ENCODE results near the gene PHACTR1.

- TF ChIP-seq, protein P1, sequence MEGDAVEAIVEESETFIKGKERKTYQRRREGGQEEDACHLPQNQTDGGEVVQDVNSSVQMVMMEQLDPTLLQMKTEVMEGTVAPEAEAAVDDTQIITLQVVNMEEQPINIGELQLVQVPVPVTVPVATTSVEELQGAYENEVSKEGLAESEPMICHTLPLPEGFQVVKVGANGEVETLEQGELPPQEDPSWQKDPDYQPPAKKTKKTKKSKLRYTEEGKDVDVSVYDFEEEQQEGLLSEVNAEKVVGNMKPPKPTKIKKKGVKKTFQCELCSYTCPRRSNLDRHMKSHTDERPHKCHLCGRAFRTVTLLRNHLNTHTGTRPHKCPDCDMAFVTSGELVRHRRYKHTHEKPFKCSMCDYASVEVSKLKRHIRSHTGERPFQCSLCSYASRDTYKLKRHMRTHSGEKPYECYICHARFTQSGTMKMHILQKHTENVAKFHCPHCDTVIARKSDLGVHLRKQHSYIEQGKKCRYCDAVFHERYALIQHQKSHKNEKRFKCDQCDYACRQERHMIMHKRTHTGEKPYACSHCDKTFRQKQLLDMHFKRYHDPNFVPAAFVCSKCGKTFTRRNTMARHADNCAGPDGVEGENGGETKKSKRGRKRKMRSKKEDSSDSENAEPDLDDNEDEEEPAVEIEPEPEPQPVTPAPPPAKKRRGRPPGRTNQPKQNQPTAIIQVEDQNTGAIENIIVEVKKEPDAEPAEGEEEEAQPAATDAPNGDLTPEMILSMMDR (IDR thresholded peaks at IDR 0.05; ENCODE audit: insufficient read depth, low read length), result no peak
- TF ChIP-seq, protein P2, sequence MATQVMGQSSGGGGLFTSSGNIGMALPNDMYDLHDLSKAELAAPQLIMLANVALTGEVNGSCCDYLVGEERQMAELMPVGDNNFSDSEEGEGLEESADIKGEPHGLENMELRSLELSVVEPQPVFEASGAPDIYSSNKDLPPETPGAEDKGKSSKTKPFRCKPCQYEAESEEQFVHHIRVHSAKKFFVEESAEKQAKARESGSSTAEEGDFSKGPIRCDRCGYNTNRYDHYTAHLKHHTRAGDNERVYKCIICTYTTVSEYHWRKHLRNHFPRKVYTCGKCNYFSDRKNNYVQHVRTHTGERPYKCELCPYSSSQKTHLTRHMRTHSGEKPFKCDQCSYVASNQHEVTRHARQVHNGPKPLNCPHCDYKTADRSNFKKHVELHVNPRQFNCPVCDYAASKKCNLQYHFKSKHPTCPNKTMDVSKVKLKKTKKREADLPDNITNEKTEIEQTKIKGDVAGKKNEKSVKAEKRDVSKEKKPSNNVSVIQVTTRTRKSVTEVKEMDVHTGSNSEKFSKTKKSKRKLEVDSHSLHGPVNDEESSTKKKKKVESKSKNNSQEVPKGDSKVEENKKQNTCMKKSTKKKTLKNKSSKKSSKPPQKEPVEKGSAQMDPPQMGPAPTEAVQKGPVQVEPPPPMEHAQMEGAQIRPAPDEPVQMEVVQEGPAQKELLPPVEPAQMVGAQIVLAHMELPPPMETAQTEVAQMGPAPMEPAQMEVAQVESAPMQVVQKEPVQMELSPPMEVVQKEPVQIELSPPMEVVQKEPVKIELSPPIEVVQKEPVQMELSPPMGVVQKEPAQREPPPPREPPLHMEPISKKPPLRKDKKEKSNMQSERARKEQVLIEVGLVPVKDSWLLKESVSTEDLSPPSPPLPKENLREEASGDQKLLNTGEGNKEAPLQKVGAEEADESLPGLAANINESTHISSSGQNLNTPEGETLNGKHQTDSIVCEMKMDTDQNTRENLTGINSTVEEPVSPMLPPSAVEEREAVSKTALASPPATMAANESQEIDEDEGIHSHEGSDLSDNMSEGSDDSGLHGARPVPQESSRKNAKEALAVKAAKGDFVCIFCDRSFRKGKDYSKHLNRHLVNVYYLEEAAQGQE (IDR thresholded peaks at IDR 0.05; ENCODE audit: insufficient replicate concordance, low read depth), result no peak
- TF ChIP-seq POLR2AphosphoS5 (IDR thresholded peaks at IDR 0.05; ENCODE audit: low read depth), result no peak
Measured at GRCh38 chr6:12802440-12802839, 85.9 kb downstream of the PHACTR1 start.
